GM23248 (cell line): ENCODE results near the gene WFIKKN1.

ENCODE experiments used
- EZH2 ChIP-seq: fragments of 200-600 bp; sonication (generic); IDR thresholded peaks from 2 replicates; pipeline ENCODE4 v1.6.1; 2018; ENCODE audit warnings: antibody characterized with exemption, mild to moderate bottlenecking; ENCODE audit not compliant: insufficient read depth, poor library complexity, severe bottlenecking
- EZH2phosphoT487 ChIP-seq: fragments of 200-600 bp; sonication (generic); IDR thresholded peaks from 2 replicates; pipeline ENCODE4 v1.6.1; 2018; ENCODE audit warnings: antibody characterized with exemption, moderate library complexity, mild to moderate bottlenecking, low read depth; ENCODE audit not compliant: insufficient read depth

DNA sequence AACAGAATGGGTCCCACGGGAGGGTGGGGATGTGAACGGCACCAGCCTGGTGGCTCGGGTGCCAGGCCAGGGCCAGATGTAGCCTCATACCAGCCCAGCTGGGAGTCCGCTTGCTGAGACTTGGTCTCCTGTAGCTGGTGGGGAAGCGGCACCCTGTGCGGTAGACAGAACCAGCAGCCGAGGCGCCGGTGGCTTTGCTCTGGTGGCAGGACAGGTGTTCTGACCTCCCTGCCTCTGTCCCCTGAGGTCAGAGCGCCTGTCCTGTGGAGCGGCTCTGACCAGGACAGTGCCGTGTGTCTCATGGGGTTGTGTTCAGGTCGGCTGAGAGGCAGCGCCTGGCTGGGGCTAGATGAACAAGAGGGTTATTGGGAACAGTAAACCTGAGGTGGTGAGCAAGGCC is 20.8 kb upstream of the WFIKKN1 start:
- TF ChIP-seq EZH2 (no peak), EZH2phosphoT487 (no peak)
